Thyroid gland (tissue), 4 donors: ENCODE results near the gene C1QTNF8. TPM values are rescaled to one million over a fixed set of nuclear protein-coding genes. Genes with fewer than 3 reads are reported as not detected.

Experiments
- DNase-seq, 2 donors: peaks; one replicate each; pipeline ENCODE4 v3.0.0-alpha.2; 2019
- H3K27ac ChIP-seq, 3 donors: fragments of 200-600 bp; sonication (generic); 1 replicate in 2 of 3; 2 replicates in 1 of 3; pipeline ENCODE4 v1.5.1; 2016 to 2019; ENCODE audit warnings: mild to moderate bottlenecking in 1 of 3, moderate library complexity in 1 of 3
- H3K27me3 ChIP-seq: fragments of 200-600 bp; sonication (generic); one replicate; pipeline ENCODE4 v1.5.1; 2019
- H3K36me3 ChIP-seq, 2 donors: fragments of 200-600 bp; sonication (generic); one replicate each; pipeline ENCODE4 v1.5.1; 2016 to 2019
- H3K4me1 ChIP-seq, 2 donors: fragments of 200-600 bp; sonication (generic); one replicate each; pipeline ENCODE4 v1.5.1; 2017 to 2019
- H3K4me3 ChIP-seq, 3 donors: fragments of 200-600 bp; sonication (generic); replicated peaks in 1 of 3; 1 replicate in 2 of 3; 2 replicates in 1 of 3; pipeline ENCODE4 v1.5.1; 2016; ENCODE audit warnings: mild to moderate bottlenecking in 1 of 3
- H3K9me3 ChIP-seq: fragments of 200-600 bp; sonication (generic); one replicate; pipeline ENCODE4 v1.5.1; 2017
- CTCF ChIP-seq, 6 experiments: fragments of 200-600 bp in 3 of 6; fragments of 450-650 bp in 3 of 6; sonication (generic) in 3 of 6; IDR thresholded peaks; one replicate each; pipeline ENCODE4 v1.5.1; 2016 to 2019; ENCODE audit warnings: antibody characterized with exemption in 6 of 6, mild to moderate bottlenecking in 2 of 6, inconsistent platforms in 1 of 6, moderate library complexity in 1 of 6
- POLR2A ChIP-seq, 2 donors: fragments of 450-650 bp; IDR thresholded peaks; one replicate each; pipeline ENCODE4 v1.6.1; 2017; ENCODE audit warnings: antibody characterized with exemption in 2 of 2, mild to moderate bottlenecking in 2 of 2, moderate library complexity in 1 of 2
- WGBS, 2 donors: methylation state at CpG; one replicate each; pipeline ENCODE4 v1.1.5; 2017; 5-methylcytosine and 5-hydroxymethylcytosine counted together
- intact Hi-C: fragments of 100-400 bp; cut with DNase I; formaldehyde crosslinking; loops from one replicate; pipeline ENCODE4 v1.15.1; 2023
- total RNA-seq, 4 donors: library from RNA; depleted of rRNA; stranded (reverse); fragments of >200 nt; gene quantifications; one replicate each; pipeline ENCODE4 v1.2.3, GENCODE V29; 2016

C1QTNF8 gene
- total RNA-seq, 4 donors from 2014 or later: not detected

- Histone ChIP-seq H3K4me1 (no peaks in the 10 kb centered on the region), H3K36me3 (no peaks in the 10 kb centered on the region), H3K27me3 (no peaks in the 10 kb centered on the region), H3K9me3 (no peaks in the 10 kb centered on the region), H3K4me3 (no peak overlapping the region), H3K27ac (no peak overlapping the region)
- intact Hi-C loops: no loop called here
- no peak for TF ChIP-seq CTCF (IDR thresholded peaks at IDR 0.05)
- WGBS, 2 donors: 82 to 100% methylated on average over 1 to 14 of the region's 19 CpGs
- no peak for DNase-seq
Observed at GRCh38 chr16:1042866-1043265, 53.2 kb downstream of the C1QTNF8 start.

- no peak for DNase-seq
- H3K36me3 ChIP-seq: no peaks in the 10 kb centered on the region
Observed at GRCh38 chr16:1042049-1042744, 53.8 kb downstream of the C1QTNF8 start.

GRCh38 chr16:1040346-1040745 is 55.7 kb downstream of the C1QTNF8 start:
- TF ChIP-seq POLR2A (IDR thresholded peaks at IDR 0.05): no peak
- TF ChIP-seq CTCF (IDR thresholded peaks at IDR 0.05): no peak
- Histone ChIP-seq H3K27ac (no peak overlapping the region), H3K36me3 (no peaks in the 10 kb centered on the region), H3K9me3 (no peaks in the 10 kb centered on the region), H3K4me1 (no peaks in the 10 kb centered on the region), H3K27me3 (no peaks in the 10 kb centered on the region), H3K4me3 (no peak overlapping the region)
- 98 to 100% methylated on average over 1 to 13 of the region's 29 CpGs for WGBS, 2 donors
- intact Hi-C loops: no loop called here
- DNase-seq: no peak

More at GRCh38 chr16:1042049-1042744, 53.8 kb downstream of the C1QTNF8 start:
- H3K27ac ChIP-seq: no peak overlapping the region
- H3K27me3 ChIP-seq: no peaks in the 10 kb centered on the region
- no peak for TF ChIP-seq POLR2A (IDR thresholded peaks at IDR 0.05)
- no peak for TF ChIP-seq CTCF (IDR thresholded peaks at IDR 0.05)
- intact Hi-C loops: no loop called here
- H3K9me3 ChIP-seq: no peaks in the 10 kb centered on the region
- H3K4me3 ChIP-seq: no peak overlapping the region
- 91 to 95% methylated on average over 14 to 15 of the region's 15 CpGs for WGBS, 2 donors
- H3K4me1 ChIP-seq: no peaks in the 10 kb centered on the region

GRCh38 chr16:1039762-1040161 is 56.3 kb downstream of the C1QTNF8 start:
- Histone ChIP-seq H3K4me1 (no peaks in the 10 kb centered on the region), H3K27me3 (no peaks in the 10 kb centered on the region), H3K9me3 (no peaks in the 10 kb centered on the region), H3K27ac (no peak overlapping the region), H3K4me3 (no peak overlapping the region), H3K36me3 (no peaks in the 10 kb centered on the region)
- 70 to 78% methylated on average over 7 to 11 of the region's 11 CpGs for WGBS, 2 donors
- intact Hi-C loops: no loop called here
- TF ChIP-seq CTCF (IDR thresholded peaks at IDR 0.05): no peak
- no peak for TF ChIP-seq POLR2A (IDR thresholded peaks at IDR 0.05)
- no peak for DNase-seq

- DNase-seq: no peak
- H3K27ac ChIP-seq: no peak overlapping the region
- H3K36me3 ChIP-seq: no peaks in the 10 kb centered on the region
- intact Hi-C loops: no loop called here
- H3K4me1 ChIP-seq: no peaks in the 10 kb centered on the region
- no peaks in the 10 kb centered on the region for H3K9me3 ChIP-seq
- TF ChIP-seq POLR2A (IDR thresholded peaks at IDR 0.05): no peak
- no peak for TF ChIP-seq CTCF (IDR thresholded peaks at IDR 0.05)
- no peak overlapping the region for H3K4me3 ChIP-seq
- WGBS, 2 donors: 84% methylated on average over 12 of the region's 12 CpGs; no CpG with 5 or more reads in 1 of the 2 donors
- no peaks in the 10 kb centered on the region for H3K27me3 ChIP-seq
Observed at GRCh38 chr16:1038932-1039331, 57.1 kb downstream of the C1QTNF8 start.

Other genes with a start within 250 kb of the C1QTNF8 start
- gene LMF1, start 125.3 kb downstream of the C1QTNF8 start, total RNA-seq: 10 to 100 TPM; 23.2 to 97.8 (median 89.1) TPM
- under 1 TPM in 3 of 4 donors, not detected in 1; 0.15 to 0.78 (median 0.27) TPM for gene SOX8, start 114.5 kb downstream of the C1QTNF8 start, total RNA-seq
- gene SSTR5, start 23.5 kb downstream of the C1QTNF8 start, total RNA-seq: not detected
- 10 to 100 TPM in 2 of 4 donors, 1 to 10 TPM in 2; 8.4 to 12.4 (median 9.3) TPM for gene CACNA1H, start 56.9 kb upstream of the C1QTNF8 start, total RNA-seq
- gene TPSG1, start 129.0 kb upstream of the C1QTNF8 start, total RNA-seq: not detected
- 10 to 100 TPM in 2 of 4 donors, 1 to 10 TPM in 1, not detected in 1; 1.1 to 16.6 (median 11.9) TPM for gene TPSB2, start 133.9 kb upstream of the C1QTNF8 start, total RNA-seq
- gene TPSAB1, start 144.5 kb upstream of the C1QTNF8 start, total RNA-seq: 1 to 10 TPM; 4.3 to 8.6 (median 6.5) TPM
- under 1 TPM in 1 of 4 donors, not detected in 3; 0.33 TPM for gene TPSD1, start 159.8 kb upstream of the C1QTNF8 start, total RNA-seq
- 100 to 1,000 TPM in 1 of 4 donors, 10 to 100 TPM in 3; 43.4 to 107 (median 79.6) TPM for gene UBE2I, start 213.4 kb upstream of the C1QTNF8 start, total RNA-seq
- 1 to 10 TPM in 2 of 4 donors, under 1 TPM in 2; 0.45 to 3.0 (median 1.6) TPM for gene BAIAP3, start 237.4 kb upstream of the C1QTNF8 start, total RNA-seq